ENCODE results near the gene CBLL1. TPM values are rescaled to one million over a fixed set of nuclear protein-coding genes. Genes with fewer than 3 reads are reported as not detected.

The CBLL1 gene
- total and polyA plus RNA-seq, 2 donors from 2014 or later, result 5.6 to 22.4 TPM

DNA sequence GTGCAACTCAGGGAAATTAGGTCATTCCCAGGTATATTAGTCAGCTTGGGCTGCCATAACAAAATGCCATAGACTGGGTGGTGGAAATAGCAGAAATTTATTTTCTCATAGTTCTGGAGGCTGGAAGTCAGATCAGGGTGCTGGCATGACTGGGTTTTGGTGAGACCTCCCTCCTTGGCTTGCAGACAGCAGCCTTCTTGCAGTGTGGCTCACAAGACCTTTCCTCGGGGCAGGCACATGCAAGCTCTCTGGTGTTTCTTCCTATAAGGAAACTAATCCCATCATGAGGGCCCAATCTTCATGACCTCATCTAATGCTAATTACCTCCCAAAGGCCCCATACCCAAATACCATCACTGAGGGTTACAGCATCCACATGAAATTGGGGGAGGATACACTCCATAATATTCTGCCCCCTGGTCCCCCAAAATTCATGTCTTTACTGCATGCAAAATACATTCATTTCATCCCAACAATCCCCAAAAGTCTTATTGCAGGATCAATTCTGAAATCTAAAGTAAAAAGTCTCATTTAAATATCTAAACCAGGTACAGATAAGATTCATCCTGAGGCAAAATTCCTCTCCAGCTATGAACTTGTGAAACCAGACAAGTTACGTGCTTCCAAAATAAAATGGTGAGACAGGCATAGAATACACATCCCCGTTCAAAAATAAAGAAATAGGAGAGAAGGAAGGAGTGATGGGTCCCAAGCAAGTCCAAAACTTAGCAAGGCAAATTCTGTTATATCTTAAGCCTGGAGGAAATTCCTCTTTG, 17.4 kb upstream of the CBLL1 start:
- intact Hi-C loops (cut with DNase I), result loop anchor here (10.0 kb wide), 1 partner anchor 262 kb away; no protein-coding TSS in a partner anchor
- no peak for DNase-seq
- no peaks in the 10 kb centered on the region for H3K9me3 ChIP-seq (ENCODE audit: control insufficient read depth in 2 of 3, insufficient read depth in 1 of 3, low read length in 3 of 3)
- no peaks in the 10 kb centered on the region for H3K27me3 ChIP-seq (ENCODE audit: control insufficient read depth, insufficient read depth, low read length)
- TF ChIP-seq, protein P1, sequence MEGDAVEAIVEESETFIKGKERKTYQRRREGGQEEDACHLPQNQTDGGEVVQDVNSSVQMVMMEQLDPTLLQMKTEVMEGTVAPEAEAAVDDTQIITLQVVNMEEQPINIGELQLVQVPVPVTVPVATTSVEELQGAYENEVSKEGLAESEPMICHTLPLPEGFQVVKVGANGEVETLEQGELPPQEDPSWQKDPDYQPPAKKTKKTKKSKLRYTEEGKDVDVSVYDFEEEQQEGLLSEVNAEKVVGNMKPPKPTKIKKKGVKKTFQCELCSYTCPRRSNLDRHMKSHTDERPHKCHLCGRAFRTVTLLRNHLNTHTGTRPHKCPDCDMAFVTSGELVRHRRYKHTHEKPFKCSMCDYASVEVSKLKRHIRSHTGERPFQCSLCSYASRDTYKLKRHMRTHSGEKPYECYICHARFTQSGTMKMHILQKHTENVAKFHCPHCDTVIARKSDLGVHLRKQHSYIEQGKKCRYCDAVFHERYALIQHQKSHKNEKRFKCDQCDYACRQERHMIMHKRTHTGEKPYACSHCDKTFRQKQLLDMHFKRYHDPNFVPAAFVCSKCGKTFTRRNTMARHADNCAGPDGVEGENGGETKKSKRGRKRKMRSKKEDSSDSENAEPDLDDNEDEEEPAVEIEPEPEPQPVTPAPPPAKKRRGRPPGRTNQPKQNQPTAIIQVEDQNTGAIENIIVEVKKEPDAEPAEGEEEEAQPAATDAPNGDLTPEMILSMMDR (IDR thresholded peaks at IDR 0.05; ENCODE audit: borderline replicate concordance, extremely low read depth, insufficient read depth), result no peak
- H3K4me3 ChIP-seq (ENCODE audit: low read length in 3 of 3), result no peak overlapping the region
- H3K27ac ChIP-seq (ENCODE audit: low read depth in 2 of 2, low read length in 2 of 2), result no peak overlapping the region
- no peaks in the 10 kb centered on the region for H3K36me3 ChIP-seq (ENCODE audit: control insufficient read depth in 2 of 3, insufficient read depth in 3 of 3, low read length in 3 of 3)
- no peaks in the 10 kb centered on the region for H3K4me1 ChIP-seq (ENCODE audit: control insufficient read depth in 2 of 3, insufficient read depth in 2 of 3, low read depth in 1 of 3, low read length in 3 of 3)
- no peak overlapping the region for H3K9ac ChIP-seq (ENCODE audit: low read length in 3 of 3)
- FAIRE-seq, result no peak

DNA sequence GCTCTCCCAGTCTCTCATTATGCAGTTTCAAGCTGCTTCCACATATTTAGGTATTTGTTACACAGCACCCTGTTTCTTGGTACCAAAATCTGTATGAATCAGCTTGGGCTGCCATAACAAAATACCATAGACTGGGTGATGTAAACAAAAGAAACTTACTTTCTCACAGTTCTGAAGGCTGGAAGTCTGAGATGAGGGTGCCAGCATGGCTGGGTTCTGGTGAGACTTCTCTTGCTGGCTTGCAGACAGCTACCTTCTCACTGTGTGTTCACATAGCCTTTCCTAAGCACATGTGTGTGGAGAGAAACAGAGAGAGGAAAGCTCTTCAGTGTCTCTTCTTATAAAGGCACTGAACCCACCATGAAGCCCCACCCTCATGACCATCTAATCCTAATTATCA, 15.7 kb upstream of the CBLL1 start:
- no peaks in the 10 kb centered on the region for H3K36me3 ChIP-seq (ENCODE audit: control insufficient read depth in 2 of 3, insufficient read depth in 3 of 3, low read length in 3 of 3)
- DNase-seq (no peak), FAIRE-seq (no peak)
- H3K9me3 ChIP-seq (ENCODE audit: control insufficient read depth in 2 of 3, insufficient read depth in 1 of 3, low read length in 3 of 3), result no peaks in the 10 kb centered on the region
- no peak overlapping the region for H3K9ac ChIP-seq (ENCODE audit: low read length in 3 of 3)
- H3K4me1 ChIP-seq (ENCODE audit: control insufficient read depth in 2 of 3, insufficient read depth in 2 of 3, low read depth in 1 of 3, low read length in 3 of 3), result no peaks in the 10 kb centered on the region
- TF ChIP-seq, protein P1 (IDR thresholded peaks at IDR 0.05; ENCODE audit: borderline replicate concordance, extremely low read depth, insufficient read depth), result no peak
- intact Hi-C loops (cut with DNase I), result loop anchor here (10.0 kb wide), 1 partner anchor 263 kb away; no protein-coding TSS in a partner anchor
- no peak overlapping the region for H3K4me3 ChIP-seq (ENCODE audit: low read length in 3 of 3)
- no peaks in the 10 kb centered on the region for H3K27me3 ChIP-seq (ENCODE audit: control insufficient read depth, insufficient read depth, low read length)
- H3K27ac ChIP-seq (ENCODE audit: low read depth in 2 of 2, low read length in 2 of 2), result no peak overlapping the region

DNA sequence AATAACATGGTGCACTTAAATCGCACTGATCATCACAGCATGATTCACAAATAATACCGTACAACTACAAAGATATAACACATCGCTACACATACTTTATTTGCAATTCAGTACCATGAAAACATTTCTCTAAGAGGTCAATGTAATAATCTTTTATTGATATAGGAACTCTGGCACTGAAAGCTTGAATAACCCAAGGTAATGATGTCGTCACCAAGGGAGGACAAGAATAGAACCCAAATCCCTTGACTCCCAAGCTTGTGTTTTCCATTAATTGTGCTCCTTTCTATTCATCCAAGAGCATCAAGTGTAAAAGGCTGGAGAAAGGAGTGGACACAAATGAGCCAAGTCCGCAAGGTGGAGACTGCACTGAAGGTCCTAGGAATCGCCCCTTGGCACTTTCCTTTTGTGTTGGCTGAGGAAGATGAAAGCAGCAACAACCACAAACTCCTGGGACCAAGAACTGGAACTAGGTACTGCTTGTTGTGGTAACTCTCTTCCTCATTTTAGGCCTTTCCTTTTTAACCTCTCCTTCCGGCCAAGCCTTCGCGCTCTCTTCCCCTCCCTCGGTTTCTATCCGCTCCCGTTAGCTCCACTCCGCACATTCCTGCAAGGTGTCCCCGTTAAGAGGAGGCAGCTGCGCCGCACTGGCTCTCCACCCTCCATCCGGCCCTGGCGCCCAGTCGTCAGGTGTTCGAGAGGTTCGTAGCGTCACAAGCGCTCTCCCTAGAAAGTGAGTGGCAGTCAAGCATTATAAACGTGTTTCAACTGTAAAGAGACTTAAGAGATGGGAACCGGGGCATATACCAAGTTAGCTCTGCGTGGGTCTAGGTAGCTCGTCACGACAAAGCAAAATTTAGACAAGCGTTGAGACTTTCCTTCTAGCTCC, 1.0 kb upstream of the CBLL1 start:
- H3K9ac ChIP-seq (ENCODE audit: low read length in 3 of 3), result peak overlapping the region; percentile 61 to 82 (median 77)
- H3K9me3 ChIP-seq (ENCODE audit: control insufficient read depth in 2 of 3, insufficient read depth in 1 of 3, low read length in 3 of 3), result no peaks in the 10 kb centered on the region
- H3K27me3 ChIP-seq (ENCODE audit: control insufficient read depth, insufficient read depth, low read length), result no peaks in the 10 kb centered on the region
- no peaks in the 10 kb centered on the region for H3K36me3 ChIP-seq (ENCODE audit: control insufficient read depth in 2 of 3, insufficient read depth in 3 of 3, low read length in 3 of 3)
- peak overlapping the region; percentile 98 to 99 for H3K27ac ChIP-seq (ENCODE audit: low read depth in 2 of 2, low read length in 2 of 2)
- TF ChIP-seq, protein P1 (IDR thresholded peaks at IDR 0.05; ENCODE audit: borderline replicate concordance, extremely low read depth, insufficient read depth), result no peak
- H3K4me3 ChIP-seq (ENCODE audit: low read length in 3 of 3), result peak overlapping the region; percentile 85 to 86 (median 86)
- peaks cover 7 to 17% (median 9%) of the 10 kb centered on the region in 3 donors for H3K4me1 ChIP-seq (ENCODE audit: control insufficient read depth in 2 of 3, insufficient read depth in 2 of 3, low read depth in 1 of 3, low read length in 3 of 3)
- intact Hi-C loops (cut with DNase I), result loop anchor here (10.0 kb wide), 1 partner anchor 132 kb away; no protein-coding TSS in a partner anchor
- DNase-seq (peak in 2 of 5 donors; percentile 82 to 84), FAIRE-seq (no peak)
